Measurements from ENCODE around the gene DIABLO. TPM values are rescaled to one million over a fixed set of nuclear protein-coding genes. Genes with fewer than 3 reads are reported as not detected.
"Not testable (repeated sequence)": the region's sequence is repeated elsewhere in the genome, so short reads cannot be mapped to it uniquely, and the experiment has no call there.

DIABLO gene
- total RNA-seq (2014; rRNA removed; shearing (Covaris generic)): 72.1 and 85.1 TPM in 2 replicates
- 85.9 and 87.7 TPM in 2 replicates for polyA plus RNA-seq (2015; cell fraction: cytosol; rRNA removed)
- 82.2 and 86.2 TPM in 2 replicates for polyA plus RNA-seq (2015; cell fraction: nucleus; rRNA removed)

DNA sequence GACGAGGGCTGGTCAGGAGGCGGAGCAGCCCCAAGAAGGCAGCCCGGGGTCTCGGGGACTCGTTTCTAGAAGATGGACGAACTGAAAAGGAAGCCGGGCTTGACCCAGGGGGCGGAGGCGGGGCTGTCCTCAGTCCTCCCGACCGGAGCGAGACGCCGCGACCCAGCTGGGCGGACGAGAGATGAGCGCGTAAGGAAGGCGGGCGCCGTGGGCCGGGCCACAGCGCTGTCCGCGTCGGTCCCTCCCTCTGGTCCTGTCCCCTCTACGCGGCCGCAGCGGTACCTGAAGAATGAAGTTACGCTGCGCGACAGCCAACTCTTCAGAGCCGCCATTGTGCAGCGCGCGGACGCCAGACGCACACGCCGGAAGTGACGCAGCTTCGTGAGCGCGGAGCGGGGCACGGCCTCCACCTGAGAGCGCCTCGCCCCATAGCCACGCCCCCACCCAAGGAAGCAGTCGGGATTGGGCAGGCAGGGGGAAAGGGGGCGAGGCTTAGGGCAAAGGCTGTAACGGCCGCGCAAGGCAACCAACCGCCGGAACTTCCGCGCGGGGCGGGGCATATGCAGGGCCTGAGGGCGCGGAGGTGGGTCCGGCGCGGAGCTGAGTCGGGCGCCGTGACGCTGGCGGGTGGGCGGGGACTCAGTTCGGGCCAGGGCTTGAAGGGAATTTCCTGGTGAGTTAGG lies at the start of gene DIABLO:
Gene DIABLO, minus strand, starts transcription at position 370 of the 683 bp plus-strand sequence. Its CDS starts 38 bp downstream, at position 332.
- in situ Hi-C loops (cut with HindIII; ENCODE audit: low pct_unique_long_range_greater_than_20kb, low sequenced_read_pairs): no loop called here
- DNase-seq (ENCODE audit: low read depth, low spot score): peak; percentile 99

- no peak for DNase-seq (ENCODE audit: low read depth, low spot score)
- in situ Hi-C loops (cut with HindIII; ENCODE audit: low pct_unique_long_range_greater_than_20kb, low sequenced_read_pairs): no loop called here
Measured at GRCh38 chr12:122275459-122275858, 49.6 kb upstream of the DIABLO start.

DNA sequence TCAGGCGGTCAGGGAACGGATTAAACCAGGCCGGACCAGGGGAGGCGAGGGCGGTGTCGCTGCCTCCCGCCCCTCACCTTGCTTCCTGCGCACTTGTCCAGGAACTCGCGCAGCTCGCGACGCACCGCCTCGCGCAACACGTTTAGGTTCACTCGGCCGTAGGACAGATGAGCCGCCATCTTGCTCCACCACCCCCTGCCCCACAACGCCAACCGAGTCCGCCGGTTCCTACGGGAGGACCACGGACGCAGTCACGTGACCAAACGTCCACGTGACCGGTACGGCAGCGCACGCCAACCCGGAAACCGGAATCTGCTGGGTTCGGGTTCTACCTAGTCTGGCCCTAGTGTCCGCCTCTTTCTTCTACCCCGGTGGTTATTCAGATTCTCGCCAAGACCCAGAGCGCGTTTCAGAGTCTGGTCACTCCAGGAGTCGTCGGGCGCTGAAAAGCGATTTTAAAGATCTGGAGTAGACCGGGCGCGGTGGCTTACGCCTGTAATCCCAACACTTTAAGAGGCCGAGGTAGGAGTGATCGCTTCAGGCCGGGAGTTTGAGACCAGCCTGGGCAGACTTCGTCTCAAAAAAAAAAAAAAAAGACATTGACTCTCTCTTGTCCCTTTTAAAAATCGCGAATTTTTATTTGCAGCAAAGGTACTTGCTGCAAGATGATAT lies 40.5 kb upstream of the DIABLO start, which contains the start of gene VPS33A:
Gene VPS33A, minus strand, starts transcription at position 265 of the 672 bp plus-strand sequence. Its CDS starts 86 bp downstream, at position 179.
- in situ Hi-C loops (cut with HindIII; ENCODE audit: low pct_unique_long_range_greater_than_20kb, low sequenced_read_pairs): no loop called here
- peak; percentile 97 for DNase-seq (ENCODE audit: low read depth, low spot score)

GRCh38 chr12:122265886-122266229 lies 40.0 kb upstream of the DIABLO start:
- in situ Hi-C loops (cut with HindIII; ENCODE audit: low pct_unique_long_range_greater_than_20kb, low sequenced_read_pairs): no loop called here
- DNase-seq (ENCODE audit: low read depth, low spot score): peak; percentile 46

DNA sequence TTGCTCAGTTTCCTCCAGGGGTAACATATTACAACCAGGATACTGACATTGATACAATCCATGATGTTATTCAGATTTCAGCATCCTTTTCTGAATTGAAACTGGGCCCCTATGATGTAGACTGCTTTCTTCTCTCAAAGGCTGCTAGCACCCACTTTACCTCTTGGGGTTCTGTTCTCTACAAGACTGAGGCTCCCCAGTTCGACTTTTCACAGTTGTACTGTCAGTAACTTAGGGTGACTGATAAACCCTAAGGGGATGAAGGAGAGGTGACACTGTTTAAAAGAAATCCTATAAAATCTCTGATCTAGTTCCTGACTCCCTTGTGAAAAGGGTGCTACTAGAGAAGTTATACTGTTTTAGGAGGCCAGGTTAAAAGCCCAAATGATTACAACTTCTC lies 39.6 kb upstream of the DIABLO start:
- in situ Hi-C loops (cut with HindIII; ENCODE audit: low pct_unique_long_range_greater_than_20kb, low sequenced_read_pairs): no loop called here
- DNase-seq (ENCODE audit: low read depth, low spot score): no peak

- in situ Hi-C loops (cut with HindIII; ENCODE audit: low pct_unique_long_range_greater_than_20kb, low sequenced_read_pairs); DNase-seq (ENCODE audit: low read depth, low spot score): not testable (repeated sequence)
Measured at GRCh38 chr12:122260735-122261134, 34.9 kb upstream of the DIABLO start.

DNA sequence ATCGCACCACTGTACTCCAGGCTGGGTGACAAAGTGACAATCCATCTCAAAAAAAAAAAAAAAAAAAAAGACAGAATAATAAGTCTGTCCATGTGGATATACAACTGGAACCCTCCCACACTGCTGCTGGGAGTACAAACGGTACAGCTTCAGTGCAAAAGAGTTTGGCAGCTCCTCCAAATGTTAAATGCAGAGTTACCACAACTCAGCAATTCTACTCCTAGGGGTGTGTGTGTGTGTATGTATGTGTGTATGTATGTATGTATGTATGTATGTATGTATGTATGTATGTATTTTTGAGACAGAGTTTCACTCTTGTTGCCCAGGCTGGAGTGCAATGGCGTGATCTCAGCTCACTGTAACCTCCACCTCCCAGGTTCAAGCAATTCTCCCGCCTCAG lies 33.1 kb upstream of the DIABLO start:
- in situ Hi-C loops (cut with HindIII; ENCODE audit: low pct_unique_long_range_greater_than_20kb, low sequenced_read_pairs); DNase-seq (ENCODE audit: low read depth, low spot score): not testable (repeated sequence)

- in situ Hi-C loops (cut with HindIII; ENCODE audit: low pct_unique_long_range_greater_than_20kb, low sequenced_read_pairs); DNase-seq (ENCODE audit: low read depth, low spot score): not testable (repeated sequence)
Measured at GRCh38 chr12:122258462-122258861, 32.6 kb upstream of the DIABLO start.

DNA sequence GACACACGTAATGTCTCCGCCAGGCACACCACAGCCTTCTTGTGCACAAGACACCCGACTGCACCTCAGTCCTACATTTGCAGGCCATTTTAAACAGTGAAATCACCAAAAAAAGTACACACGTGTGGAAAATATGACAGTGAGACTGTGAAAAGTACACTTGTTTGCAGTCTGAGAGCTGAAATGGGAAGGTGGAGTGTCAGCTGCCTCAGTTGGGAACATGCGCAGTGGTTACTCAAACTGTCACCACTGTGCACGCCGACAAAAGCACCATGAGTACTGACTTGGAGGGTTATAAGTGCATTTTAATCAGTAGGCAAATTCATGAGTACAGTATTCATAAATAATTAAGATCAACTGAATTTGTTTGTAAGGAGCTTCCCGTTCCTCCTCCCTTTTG lies 24.7 kb upstream of the DIABLO start:
- in situ Hi-C loops (cut with HindIII; ENCODE audit: low pct_unique_long_range_greater_than_20kb, low sequenced_read_pairs): no loop called here
- no peak for DNase-seq (ENCODE audit: low read depth, low spot score)

GRCh38 chr12:122250047-122250446 lies 24.2 kb upstream of the DIABLO start:
- no peak for DNase-seq (ENCODE audit: low read depth, low spot score)
- in situ Hi-C loops (cut with HindIII; ENCODE audit: low pct_unique_long_range_greater_than_20kb, low sequenced_read_pairs): no loop called here

- no peak for DNase-seq (ENCODE audit: low read depth, low spot score)
- in situ Hi-C loops (cut with HindIII; ENCODE audit: low pct_unique_long_range_greater_than_20kb, low sequenced_read_pairs): no loop called here
Measured at GRCh38 chr12:122245553-122245952, 19.7 kb upstream of the DIABLO start.

DNA sequence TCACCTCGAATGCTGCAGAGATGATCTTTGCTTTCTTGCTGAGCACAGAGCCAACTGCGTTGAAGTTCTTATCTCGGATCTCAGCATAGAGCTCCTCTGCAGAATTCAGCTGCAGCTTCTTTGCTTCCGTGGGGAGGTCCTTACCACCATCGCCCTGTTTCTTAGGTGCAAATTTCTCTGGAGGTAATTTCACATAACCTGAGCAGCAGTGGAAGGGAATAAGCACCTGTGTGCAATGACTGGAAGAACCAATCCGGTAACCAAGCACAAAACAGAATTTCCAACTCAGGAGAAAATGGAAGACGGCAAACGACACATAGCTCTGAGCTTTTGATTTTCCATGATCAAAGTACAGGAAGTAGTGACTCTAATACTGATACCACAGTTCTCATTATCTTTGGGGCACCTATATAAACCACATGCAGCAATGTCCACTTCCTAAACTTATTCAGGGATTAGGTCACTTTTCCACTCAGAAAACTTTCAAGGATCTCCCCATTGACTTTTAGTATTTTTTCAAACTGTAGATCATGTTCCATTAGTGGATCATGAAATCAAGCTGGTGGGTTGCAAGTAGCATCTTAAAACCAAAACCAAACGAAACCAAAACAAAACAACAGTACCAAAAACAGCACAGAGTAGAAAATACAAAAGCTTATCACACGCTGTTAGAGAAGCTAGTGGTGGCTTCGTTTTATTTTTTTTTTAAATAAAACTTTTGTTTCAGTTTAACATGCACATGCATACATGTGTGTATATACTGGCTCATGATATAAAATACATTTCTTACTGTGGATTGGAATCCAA lies 18.9 kb upstream of the DIABLO start:
- in situ Hi-C loops (cut with HindIII; ENCODE audit: low pct_unique_long_range_greater_than_20kb, low sequenced_read_pairs): no loop called here
- DNase-seq (ENCODE audit: low read depth, low spot score): no peak

DNA sequence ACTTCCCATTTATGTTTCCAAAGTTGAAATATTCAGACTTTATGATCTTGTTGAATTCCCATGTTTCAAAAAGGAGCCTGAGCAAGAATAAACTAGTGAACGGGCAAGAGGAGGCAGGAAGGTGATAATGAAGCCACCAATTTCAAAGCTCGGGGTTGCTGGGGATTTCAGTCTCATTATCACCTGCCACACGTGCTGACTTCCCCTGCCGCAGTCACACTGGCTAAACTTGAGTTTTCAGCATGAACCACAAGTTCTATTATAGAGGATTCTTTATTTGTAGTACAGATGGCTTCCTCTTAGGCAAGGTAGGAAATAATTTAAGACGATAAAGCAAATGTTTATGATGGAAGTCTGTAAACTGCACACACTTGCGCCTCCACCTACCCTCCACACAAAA lies 18.1 kb upstream of the DIABLO start:
- no peak for DNase-seq (ENCODE audit: low read depth, low spot score)
- in situ Hi-C loops (cut with HindIII; ENCODE audit: low pct_unique_long_range_greater_than_20kb, low sequenced_read_pairs): no loop called here

DNA sequence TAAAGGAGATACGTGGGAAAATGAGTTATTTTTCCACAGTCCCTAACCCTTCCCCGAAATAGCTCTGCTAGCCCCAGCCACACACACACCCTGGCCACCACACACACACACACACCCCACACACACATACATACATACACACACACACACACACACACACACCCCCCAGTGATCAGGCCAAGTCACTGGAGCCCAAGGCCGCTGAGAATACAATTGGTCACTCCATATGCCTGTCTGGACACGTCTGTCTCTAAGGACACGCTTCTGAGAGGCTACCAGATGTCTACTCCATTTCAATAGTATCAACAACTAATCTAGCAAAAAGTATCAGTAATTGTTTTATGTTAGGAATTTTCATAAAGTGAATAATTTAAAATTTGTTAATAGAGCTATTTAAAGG lies 13.0 kb upstream of the DIABLO start:
- in situ Hi-C loops (cut with HindIII; ENCODE audit: low pct_unique_long_range_greater_than_20kb, low sequenced_read_pairs): no loop called here

DNA sequence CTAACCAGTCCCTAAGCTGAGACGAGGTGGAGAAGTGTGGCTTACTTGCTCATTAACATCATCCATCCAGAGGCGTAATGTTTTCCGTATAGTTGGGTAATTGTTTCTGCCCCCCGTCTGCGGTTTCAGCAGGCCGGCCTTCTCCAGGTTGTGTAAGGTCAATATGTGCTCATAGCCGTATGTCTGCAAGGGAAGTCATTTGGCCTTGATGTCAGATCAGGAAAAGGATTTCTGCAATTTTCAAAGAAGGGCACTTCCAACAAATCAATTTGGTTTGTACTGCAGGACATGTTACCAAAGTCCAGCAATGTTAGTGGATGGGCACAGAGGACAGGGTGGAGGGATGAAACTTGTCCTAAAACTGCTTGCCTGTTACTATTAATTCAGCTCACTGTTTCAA lies 9.9 kb upstream of the DIABLO start:
- in situ Hi-C loops (cut with HindIII; ENCODE audit: low pct_unique_long_range_greater_than_20kb, low sequenced_read_pairs): no loop called here

More for the DNA sequence above, 13.0 kb upstream of the DIABLO start:
- DNase-seq (ENCODE audit: low read depth, low spot score): no peak

DNA sequence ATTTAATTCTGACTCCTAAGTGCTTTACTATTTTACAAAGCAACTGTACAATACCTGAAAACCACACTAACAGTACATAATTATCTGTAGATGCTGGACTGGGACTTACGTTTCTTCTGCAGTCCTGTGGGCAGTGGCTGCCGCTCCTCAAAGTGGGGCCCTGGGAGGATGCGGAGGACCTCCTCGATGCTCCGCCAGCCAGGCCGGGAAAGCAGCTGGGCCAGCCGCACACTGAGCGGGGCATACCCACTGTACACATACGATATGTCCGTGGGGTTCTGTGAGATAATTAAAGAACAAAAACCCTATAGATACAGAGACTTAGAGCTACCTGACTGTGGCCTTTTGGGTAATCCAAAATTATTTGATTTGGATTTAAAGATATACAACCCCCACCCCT lies 6.8 kb upstream of the DIABLO start:
- DNase-seq (ENCODE audit: low read depth, low spot score): no peak
- in situ Hi-C loops (cut with HindIII; ENCODE audit: low pct_unique_long_range_greater_than_20kb, low sequenced_read_pairs): no loop called here

More for the DNA sequence above, 9.9 kb upstream of the DIABLO start:
- DNase-seq (ENCODE audit: low read depth, low spot score): no peak

GRCh38 chr12:122230798-122231197 lies 4.9 kb upstream of the DIABLO start:
- in situ Hi-C loops (cut with HindIII; ENCODE audit: low pct_unique_long_range_greater_than_20kb, low sequenced_read_pairs): no loop called here
- no peak for DNase-seq (ENCODE audit: low read depth, low spot score)

- DNase-seq (ENCODE audit: low read depth, low spot score): no peak
- in situ Hi-C loops (cut with HindIII; ENCODE audit: low pct_unique_long_range_greater_than_20kb, low sequenced_read_pairs): no loop called here
Measured at GRCh38 chr12:122228092-122228491, 2.2 kb upstream of the DIABLO start.
